Stimulated activated CD8-positive, alpha-beta memory T cell treated with anti-CD3 and anti-CD28 coated beads, Interleukin-12 subunit alpha, Interleukin-12 subunit beta, amount 100 ng/mL, for 24 hours (primary cell): ENCODE data around the gene PDZD2.
"Not testable (repeated sequence)": the region's sequence is repeated elsewhere in the genome, so short reads cannot be mapped to it uniquely, and the experiment has no call there.

Source experiments
- DNase-seq: peaks from one replicate; pipeline ENCODE4 v3.0.0-alpha.2; 2020; ENCODE audit errors: extremely low read depth

PDZD2 gene

DNA sequence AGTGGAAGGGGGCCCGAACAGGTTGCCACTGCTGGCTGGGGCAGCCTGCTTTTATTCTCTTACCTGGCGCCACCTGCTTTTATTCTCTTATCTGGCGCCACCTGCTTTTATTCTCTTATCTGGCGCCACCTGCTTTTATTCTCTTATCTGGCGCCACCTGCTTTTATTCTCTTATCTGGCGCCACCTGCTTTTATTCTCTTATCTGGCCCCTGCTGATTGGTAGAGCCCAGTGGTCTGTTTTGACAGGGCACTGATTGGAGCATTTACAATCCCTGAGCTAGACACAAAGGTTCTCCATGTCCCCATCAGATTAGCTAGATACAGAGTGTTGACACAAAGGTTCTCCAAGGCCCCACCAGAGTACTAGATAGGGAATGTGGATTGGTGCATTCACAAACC is 52.5 kb downstream of the PDZD2 start:
- DNase-seq, result not testable (repeated sequence)

DNA sequence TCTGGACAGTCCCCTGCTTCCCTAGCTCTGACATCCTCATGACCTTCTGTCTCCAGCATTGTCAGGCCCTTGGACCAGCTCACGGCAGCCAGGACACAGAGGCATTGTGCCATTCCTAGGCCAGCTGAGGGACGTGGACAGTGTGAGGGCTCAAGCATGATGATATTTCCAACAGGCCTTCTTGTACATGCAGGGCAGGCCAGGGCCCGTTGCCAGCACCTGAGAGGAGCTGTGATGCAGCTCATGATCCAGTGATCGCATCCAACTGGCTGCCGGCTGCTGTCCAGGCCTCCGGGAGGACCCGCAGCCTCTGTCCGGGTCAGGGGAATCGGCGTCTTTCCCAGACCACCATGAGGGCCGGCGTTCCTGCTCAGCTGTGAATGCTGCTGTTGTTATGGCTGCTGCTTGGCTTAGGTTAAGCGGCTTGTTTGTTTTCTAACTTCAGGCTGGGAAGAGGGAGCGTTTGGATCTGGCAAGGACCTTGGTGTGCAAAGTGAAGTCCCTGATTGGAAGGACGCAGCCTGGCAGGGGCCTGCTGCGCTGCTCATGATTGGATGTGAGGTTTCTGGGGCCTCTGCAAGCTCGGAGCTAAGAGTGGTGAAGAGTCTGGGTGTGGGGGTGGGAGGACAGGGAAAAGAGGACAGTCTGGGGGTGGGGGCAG is 53.8 kb downstream of the PDZD2 start:
- DNase-seq, result no peak

- DNase-seq, result no peak
Observed at GRCh38 chr5:31698673-31699072, 59.7 kb downstream of the PDZD2 start.

DNA sequence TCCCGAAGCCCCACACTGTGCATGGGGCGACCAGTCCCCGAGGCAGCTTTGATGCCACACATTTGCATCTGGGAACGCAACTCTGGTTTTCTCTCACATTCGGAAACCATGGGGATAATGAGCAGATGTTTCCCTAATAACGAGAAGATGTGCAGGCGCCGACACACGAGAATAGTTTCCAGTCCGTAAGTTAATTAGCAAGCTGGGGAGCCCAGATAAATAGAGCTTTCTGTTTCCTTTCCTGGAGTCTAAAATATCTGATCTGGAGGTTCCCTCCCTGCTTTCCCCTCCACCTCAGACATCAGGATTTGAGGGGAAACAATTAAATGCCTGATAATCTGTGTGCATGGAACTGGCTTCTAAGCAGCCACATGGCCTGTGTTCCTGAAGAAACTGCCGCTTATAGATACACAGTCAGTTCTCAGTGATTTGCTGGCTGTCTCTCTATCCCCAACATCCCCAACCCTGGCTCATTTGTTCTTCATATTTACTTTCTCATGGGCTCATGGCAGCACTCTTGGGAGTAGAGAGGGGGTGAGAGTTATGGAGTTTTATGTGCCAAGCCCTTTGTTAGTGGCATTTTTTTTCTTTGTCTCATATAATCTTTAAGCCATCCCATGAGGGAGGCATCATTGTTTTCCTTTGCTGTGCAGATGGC is 62.8 kb downstream of the PDZD2 start:
- no peak for DNase-seq

DNA sequence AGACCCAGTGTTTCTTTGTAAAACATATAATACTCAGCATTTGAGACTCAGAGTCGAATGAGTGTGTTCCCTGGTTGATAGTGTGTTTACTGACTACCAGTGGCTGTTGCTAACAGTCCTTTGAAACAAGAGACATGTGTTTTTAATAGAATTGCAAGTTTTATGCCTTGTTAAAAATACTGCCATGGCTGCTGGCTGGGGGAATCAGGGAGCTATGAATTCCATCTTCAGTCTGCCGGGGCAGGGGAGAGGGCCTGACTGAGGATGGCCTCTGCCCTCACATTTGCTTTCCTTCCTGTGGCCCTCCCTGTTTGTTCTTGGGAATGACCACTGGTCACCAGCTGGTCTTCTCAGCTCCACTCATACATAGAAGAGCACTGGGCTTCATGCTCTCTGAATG is 63.8 kb downstream of the PDZD2 start:
- no peak for DNase-seq

DNA sequence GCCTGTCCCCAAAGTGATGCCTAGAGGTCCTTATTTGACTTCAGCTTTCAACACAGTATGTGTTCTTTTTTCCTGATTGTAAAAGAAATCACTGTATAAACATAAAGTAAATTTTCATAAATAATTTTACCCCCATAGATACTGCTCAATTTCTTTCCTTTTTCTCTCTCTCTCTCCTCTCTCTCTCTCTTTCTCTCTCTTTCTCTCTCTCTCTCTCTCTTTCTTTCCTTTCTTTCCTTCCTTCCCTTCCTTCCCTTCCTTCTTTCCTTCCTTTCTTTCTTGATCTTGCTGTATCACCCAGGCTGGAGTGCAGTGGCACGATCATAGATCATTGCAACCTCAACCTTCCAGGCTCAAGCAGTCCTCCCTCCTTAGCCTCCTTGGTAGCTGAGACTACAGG is 64.8 kb downstream of the PDZD2 start:
- DNase-seq, result no peak

DNA sequence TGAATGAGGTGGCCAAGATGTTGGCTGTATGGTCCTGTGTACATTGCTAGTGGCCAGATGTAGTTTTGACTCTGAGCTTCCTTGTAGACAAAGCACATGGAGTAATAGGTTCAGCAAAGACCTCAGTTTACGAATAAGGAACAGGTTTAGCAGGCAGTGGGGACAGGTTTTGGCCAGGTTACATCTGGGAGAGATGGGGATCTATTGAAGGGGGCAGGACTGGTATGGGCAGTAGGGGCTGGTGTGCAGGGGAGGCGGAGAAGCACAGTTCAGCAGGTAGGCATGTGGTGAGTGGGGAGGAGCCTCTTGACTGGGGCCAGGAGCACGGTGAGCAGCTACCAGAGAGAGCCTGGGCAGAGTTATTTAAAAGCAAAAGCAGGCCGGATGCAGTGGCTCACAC is 67.3 kb downstream of the PDZD2 start:
- DNase-seq, result no peak

- no peak for DNase-seq
Observed at GRCh38 chr5:31707329-31707728, 68.4 kb downstream of the PDZD2 start.

DNA sequence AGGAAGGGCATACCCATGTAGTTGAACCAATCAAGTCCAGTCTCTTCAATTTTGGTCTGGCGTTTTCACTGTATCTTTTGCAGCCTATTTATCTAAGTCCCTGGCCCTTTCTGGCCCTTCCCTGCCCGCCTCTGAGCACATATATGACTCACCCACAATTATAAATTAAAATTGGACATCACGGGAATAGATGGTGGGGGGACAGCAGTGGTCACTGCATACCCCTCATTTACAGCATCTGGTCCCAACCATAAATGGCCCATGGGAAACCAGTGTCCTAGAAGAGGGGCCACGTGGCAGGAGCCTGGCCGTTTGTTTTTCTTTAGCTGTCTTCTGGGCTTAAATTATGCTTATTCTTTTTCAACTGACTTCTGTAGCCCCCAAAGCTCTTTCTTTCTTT is 69.2 kb downstream of the PDZD2 start:
- DNase-seq, result no peak

GRCh38 chr5:31711363-31711762 is 72.4 kb downstream of the PDZD2 start:
- no peak for DNase-seq

DNA sequence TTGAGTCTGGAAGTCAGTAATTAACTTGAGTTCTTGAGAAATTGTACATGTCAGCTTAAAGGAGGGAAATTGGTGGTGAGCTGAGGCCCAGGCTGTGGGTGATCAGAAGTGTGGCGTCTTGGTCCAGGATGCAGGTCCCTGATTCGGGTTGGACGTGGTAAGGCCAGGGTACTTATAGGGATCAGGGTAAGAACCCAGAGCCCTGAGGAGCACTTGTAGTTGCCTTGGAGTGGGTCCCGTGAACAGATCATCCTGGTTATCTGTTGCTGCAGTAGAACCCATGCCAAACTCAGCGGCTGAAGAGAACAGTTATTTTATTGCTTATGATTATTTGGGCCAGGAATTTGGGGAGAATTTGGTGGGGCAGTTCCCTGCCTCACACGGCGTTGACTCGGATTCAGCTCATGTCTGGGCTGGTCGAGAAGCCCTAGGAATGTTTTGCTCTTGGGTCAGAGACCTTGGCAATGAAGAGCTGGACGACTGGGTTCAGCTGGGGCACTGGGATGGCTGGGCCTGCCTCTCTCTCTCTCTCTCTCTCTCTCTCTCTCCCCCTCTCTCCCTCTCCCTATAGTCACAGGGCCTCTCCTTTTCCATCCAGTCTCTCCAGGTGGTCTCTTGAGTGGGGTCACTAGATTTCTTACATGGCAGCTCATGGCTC is 73.1 kb downstream of the PDZD2 start:
- no peak for DNase-seq

GRCh38 chr5:31717561-31717960 is 78.6 kb downstream of the PDZD2 start:
- no peak for DNase-seq

- DNase-seq, result no peak
Observed at GRCh38 chr5:31720004-31720403, 81.1 kb downstream of the PDZD2 start.

- no peak for DNase-seq
Observed at GRCh38 chr5:31720811-31721345, 81.9 kb downstream of the PDZD2 start.

DNA sequence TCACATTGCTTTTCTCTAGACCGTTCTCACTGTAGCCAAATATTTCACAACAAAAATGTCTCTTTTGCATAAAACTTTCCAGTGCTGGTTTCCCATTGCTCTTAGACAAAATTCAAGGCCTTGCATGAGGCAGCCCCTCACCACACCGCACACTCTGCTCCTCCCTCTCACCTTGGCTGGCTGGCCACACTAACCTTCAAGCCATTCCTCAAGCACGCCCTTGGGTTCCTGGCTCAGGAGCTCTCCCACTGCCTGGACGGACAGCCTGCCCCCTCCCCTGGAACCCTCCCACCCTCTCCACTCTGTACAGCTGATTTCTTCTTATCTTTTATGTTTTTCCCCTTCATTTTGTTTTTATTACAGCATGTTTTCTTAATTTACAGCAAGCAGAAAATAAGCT is 83.2 kb downstream of the PDZD2 start:
- no peak for DNase-seq

DNA sequence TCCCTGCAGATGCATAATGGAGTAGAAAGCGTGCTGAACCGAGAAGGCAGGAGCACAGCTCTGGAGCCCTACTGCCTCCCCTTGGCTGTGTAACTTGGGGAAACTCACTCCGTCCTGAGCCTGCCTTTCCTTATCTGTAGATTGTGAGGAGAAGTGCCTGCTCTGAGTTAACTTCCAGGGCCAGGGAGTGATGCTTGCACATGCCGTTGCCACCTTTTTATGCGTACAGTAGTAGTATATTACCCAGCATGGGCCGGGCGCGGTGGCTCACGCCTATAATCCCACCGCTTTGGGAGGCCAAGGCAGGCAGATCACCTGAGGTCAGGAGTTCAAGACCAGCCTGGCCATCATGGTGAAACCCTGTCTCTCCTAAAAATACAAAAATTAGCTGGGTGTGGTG is 87.1 kb downstream of the PDZD2 start:
- no peak for DNase-seq

DNA sequence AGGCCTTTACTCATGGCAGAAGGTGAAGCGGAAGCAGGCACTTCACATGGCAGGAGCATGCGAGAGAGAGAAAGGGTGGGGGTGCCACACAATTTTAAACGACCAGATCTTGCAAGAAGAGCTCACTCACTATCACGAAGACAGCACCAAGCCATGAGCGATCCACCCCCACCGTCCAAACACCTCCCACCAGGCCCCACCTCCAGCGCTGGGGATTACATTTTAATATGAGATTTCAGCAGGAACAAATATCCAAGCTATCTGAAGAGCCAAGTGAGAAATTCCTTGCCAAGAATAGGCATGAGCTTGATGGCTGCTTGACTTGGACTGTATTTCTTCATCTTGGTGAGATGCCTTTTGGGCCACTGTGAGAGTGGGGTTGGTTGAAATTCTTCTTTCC is 88.0 kb downstream of the PDZD2 start:
- no peak for DNase-seq

DNA sequence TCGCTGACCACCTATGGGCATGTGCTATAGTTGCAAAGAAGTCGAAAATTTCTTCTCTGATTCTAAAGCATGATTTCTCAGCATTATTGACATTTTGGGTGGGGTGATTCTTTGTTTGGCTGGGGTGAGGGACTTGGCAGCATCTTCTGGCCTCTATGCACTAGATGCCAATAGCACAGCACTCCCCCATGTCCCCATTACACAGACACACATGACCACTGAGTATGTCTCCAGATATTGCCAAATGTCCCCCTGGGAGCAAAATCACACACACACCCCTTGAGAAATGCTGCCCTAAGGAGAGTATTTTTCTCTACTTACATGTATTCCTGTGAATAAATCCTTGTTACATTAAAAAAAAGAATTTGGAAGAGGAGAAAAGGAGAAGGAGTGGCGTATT is 89.1 kb downstream of the PDZD2 start:
- DNase-seq, result no peak

- DNase-seq, result not testable (repeated sequence)
Observed at GRCh38 chr5:31728806-31729205, 89.9 kb downstream of the PDZD2 start.

DNA sequence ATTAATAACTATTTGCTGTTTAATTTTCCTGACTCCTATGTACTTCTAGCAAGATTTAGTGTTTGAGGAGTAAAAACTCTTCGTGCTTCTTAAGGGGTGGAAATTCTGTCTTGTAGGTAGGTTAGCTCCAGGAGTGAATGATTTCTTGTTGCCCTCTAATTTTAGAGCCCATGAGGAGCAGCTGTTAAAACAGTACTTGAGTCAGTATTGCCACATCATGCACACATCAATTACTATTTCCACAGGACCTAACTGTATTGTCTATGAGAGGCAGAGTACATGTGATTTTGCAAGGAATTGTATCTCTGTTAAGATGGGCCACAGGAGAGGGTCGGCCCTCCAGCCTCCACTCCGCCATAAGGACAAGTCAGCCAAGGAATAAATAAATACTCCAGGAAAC is 91.2 kb downstream of the PDZD2 start:
- no peak for DNase-seq

DNA sequence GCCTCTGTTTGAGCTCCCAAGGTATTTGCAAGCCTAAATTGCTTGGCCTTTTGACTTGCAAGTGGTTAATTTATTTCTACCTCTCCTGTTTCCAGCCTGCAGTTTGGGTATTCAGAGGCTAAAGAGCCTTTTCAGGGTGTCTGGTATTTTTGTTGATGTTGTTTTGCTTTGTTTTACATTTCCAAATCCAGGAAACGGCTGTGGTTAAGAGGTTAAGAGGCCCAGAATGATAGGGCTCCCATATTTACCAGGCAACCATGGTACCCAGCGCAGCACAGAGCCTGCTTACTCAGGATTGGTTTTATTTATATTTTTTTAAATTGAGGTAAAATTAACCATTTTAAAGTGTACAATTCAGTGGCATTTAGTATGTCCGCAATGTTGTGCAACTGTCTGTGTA is 92.1 kb downstream of the PDZD2 start:
- DNase-seq, result no peak

- no peak for DNase-seq
Observed at GRCh38 chr5:31731710-31732301, 92.9 kb downstream of the PDZD2 start.

- not testable (repeated sequence) for DNase-seq
Observed at GRCh38 chr5:31732821-31733220, 93.9 kb downstream of the PDZD2 start.
